Esophagus squamous epithelium (tissue), 5 donors: ENCODE results near the gene TMEM132D. TPM values are rescaled to one million over a fixed set of nuclear protein-coding genes. Genes with fewer than 3 reads are reported as not detected.

Experiments
- DNase-seq: peaks from one replicate; lab custom pipeline; 2025; lab: John Stamatoyannopoulos, UW
- H3K27ac ChIP-seq, 4 donors: fragments of 200-600 bp; sonication (generic); one replicate each; pipeline ENCODE4 v1.5.1; 2016 to 2019; ENCODE audit warnings: mild to moderate bottlenecking in 1 of 4
- H3K27me3 ChIP-seq, 4 donors: fragments of 200-600 bp; sonication (generic); 1 replicate in 3 of 4; 2 replicates in 1 of 4; pipeline versions ENCODE4 v1.5.1 to v1.6.0; 2017 to 2021; ENCODE audit warnings: antibody characterized with exemption in 1 of 4
- H3K36me3 ChIP-seq, 3 donors: fragments of 200-600 bp; sonication (generic); one replicate each; pipeline ENCODE4 v1.5.1; 2016 to 2019
- H3K4me1 ChIP-seq, 3 donors: fragments of 200-600 bp; sonication (generic); one replicate each; pipeline ENCODE4 v1.5.1; 2017 to 2019
- H3K4me3 ChIP-seq, 4 donors: fragments of 200-600 bp; sonication (generic); 1 replicate in 3 of 4; 2 replicates in 1 of 4; pipeline ENCODE4 v1.5.1; 2016 to 2019; ENCODE audit warnings: mild to moderate bottlenecking in 2 of 4, moderate library complexity in 1 of 4
- H3K9me3 ChIP-seq, 3 donors: fragments of 200-600 bp; sonication (generic); one replicate each; pipeline ENCODE4 v1.5.1; 2016 to 2019
- POLR2A ChIP-seq, 4 donors: fragments of 450-650 bp; IDR thresholded peaks; one replicate each; pipeline ENCODE4 v1.6.1; 2017; ENCODE audit warnings: antibody characterized with exemption in 4 of 4, mild to moderate bottlenecking in 4 of 4, moderate library complexity in 3 of 4
- WGBS, 2 donors: methylation state at CpG; one replicate each; pipeline ENCODE4 v1.1.5; 2018; 5-methylcytosine and 5-hydroxymethylcytosine counted together
- intact Hi-C: fragments of 100-400 bp; cut with DNase I; formaldehyde crosslinking; loops from one replicate; pipeline ENCODE4 v1.15.0; 2022
- total RNA-seq, 4 donors: library from RNA; depleted of rRNA; stranded (reverse); fragments of >200 nt; gene quantifications; one replicate each; pipeline ENCODE4 v1.1.0, GENCODE V29; 2016
- TF ChIP-seq, protein P1 (sequence below), 6 experiments: fragments of 450-650 bp in 4 of 6; fragments of 200-600 bp in 2 of 6; sonication (generic) in 2 of 6; IDR thresholded peaks; one replicate each; pipeline ENCODE4 v1.5.1; 2016 to 2019; ENCODE audit warnings: antibody characterized with exemption in 6 of 6, mild to moderate bottlenecking in 4 of 6, moderate library complexity in 4 of 6
- donor health status: DM: yes; HTN: yes; CAD: no.

TMEM132D gene
- total RNA-seq, 4 donors from 2014 or later: not detected

DNA sequence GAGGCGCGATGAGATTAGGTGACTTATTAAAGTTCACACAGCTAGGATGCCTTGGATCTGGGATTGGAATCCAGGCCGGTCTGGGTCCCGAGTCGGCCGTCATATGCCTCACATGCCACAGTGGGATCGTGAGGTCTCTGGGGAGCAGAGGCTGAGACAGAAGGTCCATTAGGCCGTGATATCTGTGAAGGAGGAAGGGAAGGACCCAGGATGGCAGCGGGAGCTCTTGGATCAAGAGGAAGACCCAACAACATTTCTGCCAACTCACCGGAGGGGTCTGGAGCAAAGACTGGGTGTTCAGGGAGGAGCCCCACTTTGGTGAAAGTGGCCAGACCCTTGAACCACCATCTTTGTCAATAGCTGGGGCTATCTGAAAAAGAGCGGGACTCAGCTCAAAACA, 807.6 kb downstream of the TMEM132D start:
- Histone ChIP-seq H3K27me3 (no peaks in the 10 kb centered on the region), H3K4me1 (no peaks in the 10 kb centered on the region), H3K9me3 (peaks cover 0 to 13% (median 0%) of the 10 kb centered on the region in 3 donors), H3K4me3 (no peak overlapping the region), H3K27ac (no peak overlapping the region), H3K36me3 (no peaks in the 10 kb centered on the region)
- WGBS, 2 donors: 86 to 91% methylated on average over 11 of the region's 11 CpGs
- no peak for DNase-seq
- intact Hi-C loops: no loop called here
- TF ChIP-seq, protein P1, sequence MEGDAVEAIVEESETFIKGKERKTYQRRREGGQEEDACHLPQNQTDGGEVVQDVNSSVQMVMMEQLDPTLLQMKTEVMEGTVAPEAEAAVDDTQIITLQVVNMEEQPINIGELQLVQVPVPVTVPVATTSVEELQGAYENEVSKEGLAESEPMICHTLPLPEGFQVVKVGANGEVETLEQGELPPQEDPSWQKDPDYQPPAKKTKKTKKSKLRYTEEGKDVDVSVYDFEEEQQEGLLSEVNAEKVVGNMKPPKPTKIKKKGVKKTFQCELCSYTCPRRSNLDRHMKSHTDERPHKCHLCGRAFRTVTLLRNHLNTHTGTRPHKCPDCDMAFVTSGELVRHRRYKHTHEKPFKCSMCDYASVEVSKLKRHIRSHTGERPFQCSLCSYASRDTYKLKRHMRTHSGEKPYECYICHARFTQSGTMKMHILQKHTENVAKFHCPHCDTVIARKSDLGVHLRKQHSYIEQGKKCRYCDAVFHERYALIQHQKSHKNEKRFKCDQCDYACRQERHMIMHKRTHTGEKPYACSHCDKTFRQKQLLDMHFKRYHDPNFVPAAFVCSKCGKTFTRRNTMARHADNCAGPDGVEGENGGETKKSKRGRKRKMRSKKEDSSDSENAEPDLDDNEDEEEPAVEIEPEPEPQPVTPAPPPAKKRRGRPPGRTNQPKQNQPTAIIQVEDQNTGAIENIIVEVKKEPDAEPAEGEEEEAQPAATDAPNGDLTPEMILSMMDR (IDR thresholded peaks at IDR 0.05): no peak
- no peak for TF ChIP-seq POLR2A (IDR thresholded peaks at IDR 0.05)

DNA sequence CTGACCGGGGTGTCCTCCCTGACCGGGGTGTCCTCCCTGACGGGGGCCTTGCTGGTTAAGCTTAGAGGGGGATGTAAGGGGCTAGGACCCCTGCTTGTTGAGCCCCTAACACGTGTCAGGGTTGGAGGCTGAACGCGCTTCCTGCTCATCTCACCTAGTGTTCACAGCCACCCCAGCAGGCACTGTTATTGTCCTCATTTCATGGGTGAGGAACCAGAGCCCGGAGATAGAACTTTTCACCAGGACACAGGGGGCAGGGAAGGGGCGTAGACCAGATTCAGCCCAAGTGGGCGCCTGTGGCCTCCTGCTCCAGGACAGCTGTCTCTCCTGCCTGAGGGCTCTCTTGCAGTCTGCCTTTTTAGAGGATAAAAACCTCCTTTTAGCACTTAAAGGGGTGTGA, 814.2 kb downstream of the TMEM132D start:
- Histone ChIP-seq H3K4me1 (no peaks in the 10 kb centered on the region), H3K27me3 (no peaks in the 10 kb centered on the region), H3K4me3 (no peak overlapping the region), H3K9me3 (no peaks in the 10 kb centered on the region), H3K27ac (no peak overlapping the region), H3K36me3 (no peaks in the 10 kb centered on the region)
- no peak for DNase-seq
- WGBS, 2 donors: 60% methylated on average over 1 of the region's 9 CpGs; no CpG with 5 or more reads in 1 of the 2 donors
- intact Hi-C loops: no loop called here
- TF ChIP-seq POLR2A (IDR thresholded peaks at IDR 0.05): no peak
- TF ChIP-seq, protein P1 (IDR thresholded peaks at IDR 0.05): no peak

DNA sequence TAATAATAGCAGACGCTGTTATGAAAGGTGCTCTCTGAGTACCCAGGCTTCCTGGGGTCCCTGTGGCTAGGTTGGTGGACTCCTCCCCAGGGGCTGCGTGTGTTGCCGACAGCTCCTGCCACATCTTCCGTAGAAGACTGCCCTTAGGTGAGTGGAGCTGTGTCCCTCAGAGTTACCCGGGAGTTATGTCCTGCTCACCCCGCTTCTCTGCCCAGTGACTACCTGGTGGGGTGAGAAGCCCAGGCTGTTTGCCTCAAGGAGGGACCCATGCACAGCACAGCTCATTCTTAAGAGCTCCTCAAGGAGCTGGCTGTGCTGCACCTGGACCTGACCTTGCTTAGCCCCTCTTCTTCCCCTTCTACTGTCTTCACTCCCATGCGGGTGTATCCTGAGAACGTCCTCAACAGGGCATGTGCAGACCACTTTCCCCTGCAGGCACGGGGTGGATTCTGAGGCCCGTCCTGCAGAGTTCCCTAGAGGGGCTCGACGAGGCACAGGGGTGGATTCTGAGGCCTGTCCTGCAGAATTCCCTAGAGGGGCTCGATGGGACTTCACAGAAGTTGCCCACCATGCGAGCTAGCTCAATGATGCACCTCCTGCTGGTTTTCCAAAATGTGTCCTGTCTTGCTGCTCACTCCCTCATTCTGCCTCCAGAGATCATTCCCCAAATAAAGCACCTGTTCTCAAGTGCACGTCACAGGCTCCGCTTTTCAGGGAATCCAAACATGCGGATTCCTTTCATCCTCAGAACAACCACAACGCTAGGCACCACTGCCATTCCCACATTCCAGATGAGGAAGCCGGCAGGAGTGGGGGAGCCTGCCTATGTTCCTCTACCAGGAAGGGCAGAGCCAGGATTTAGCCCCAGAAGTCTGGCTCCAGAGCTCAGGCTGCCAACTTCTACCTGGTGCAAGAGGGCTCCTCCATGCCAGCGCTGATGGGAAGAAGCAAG, 818.7 kb downstream of the TMEM132D start:
- Histone ChIP-seq H3K27me3 (no peaks in the 10 kb centered on the region), H3K27ac (no peak overlapping the region), H3K4me1 (no peaks in the 10 kb centered on the region), H3K9me3 (no peaks in the 10 kb centered on the region), H3K36me3 (no peaks in the 10 kb centered on the region), H3K4me3 (no peak overlapping the region)
- 83 to 85% methylated on average over 9 to 11 of the region's 20 CpGs for WGBS, 2 donors
- no peak for TF ChIP-seq POLR2A (IDR thresholded peaks at IDR 0.05)
- TF ChIP-seq, protein P1 (IDR thresholded peaks at IDR 0.05): no peak
- intact Hi-C loops: no loop called here
- DNase-seq: no peak

DNA sequence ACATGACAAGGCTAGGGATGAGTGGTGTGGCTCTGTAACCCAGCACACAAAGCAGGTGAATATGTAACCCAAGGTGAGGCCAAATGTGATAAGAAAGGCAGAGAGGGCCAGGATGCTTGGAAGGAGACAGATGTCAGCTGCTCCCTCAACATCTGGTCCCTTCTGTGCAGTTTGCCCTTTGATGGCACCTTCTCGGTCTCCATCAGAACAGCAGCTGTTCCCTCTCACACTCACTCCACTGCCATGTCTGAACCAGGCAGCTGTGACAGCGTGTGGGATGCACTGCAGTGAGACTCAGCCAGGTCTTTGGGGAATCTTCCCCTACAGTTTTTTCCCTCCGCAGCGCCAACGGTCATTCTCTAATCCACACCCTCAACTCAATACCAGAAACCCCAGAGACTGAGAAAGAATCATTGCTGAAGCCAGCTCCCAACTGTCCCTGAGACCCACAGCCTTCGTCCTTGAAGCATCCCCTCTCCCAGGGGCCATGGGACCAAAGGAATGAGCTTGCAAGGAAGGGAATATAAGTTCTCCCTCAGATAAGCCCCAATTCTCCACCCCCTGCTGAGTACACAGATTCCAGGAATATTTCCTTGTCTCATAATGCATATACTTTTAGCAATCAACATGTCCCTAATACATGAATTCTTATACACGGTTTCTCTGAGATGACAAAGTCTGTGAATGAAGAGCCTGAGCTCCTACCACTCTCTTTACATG, 820.5 kb downstream of the TMEM132D start:
- Histone ChIP-seq H3K4me1 (no peaks in the 10 kb centered on the region), H3K4me3 (no peak overlapping the region), H3K27ac (no peak overlapping the region), H3K9me3 (no peaks in the 10 kb centered on the region), H3K27me3 (no peaks in the 10 kb centered on the region), H3K36me3 (no peaks in the 10 kb centered on the region)
- WGBS, 2 donors: 37 to 40% methylated on average over 6 to 7 of the region's 7 CpGs
- DNase-seq: no peak
- intact Hi-C loops: no loop called here
- TF ChIP-seq, protein P1 (IDR thresholded peaks at IDR 0.05): no peak
- no peak for TF ChIP-seq POLR2A (IDR thresholded peaks at IDR 0.05)

DNA sequence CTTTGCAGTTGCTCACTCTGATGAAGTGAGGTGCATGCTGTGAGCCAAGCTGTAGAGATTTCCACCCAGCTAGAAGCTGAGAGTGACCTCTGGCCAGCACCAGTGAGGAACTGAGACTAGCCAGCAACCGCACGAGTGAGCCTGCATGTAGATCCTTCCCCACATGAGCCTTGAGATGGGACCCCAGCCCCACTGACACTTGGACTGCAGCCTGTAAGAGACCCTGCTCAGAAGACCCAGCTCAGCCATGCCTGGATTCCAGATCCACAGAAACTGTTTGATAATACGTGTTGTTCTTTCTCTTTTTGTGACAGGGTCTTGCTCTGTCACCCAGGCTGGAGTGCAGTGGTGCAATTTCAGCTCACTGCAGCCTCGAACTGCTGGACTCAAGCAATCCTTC, 821.4 kb downstream of the TMEM132D start:
- DNase-seq: no peak
- WGBS, 2 donors: 50 to 64% methylated on average over 2 to 4 of the region's 4 CpGs
- intact Hi-C loops: no loop called here

More for the DNA sequence above, 821.4 kb downstream of the TMEM132D start:
- H3K27me3 ChIP-seq: no peaks in the 10 kb centered on the region
- no peak overlapping the region for H3K4me3 ChIP-seq
- no peak overlapping the region for H3K27ac ChIP-seq
- H3K4me1 ChIP-seq: no peaks in the 10 kb centered on the region
- no peaks in the 10 kb centered on the region for H3K9me3 ChIP-seq
- TF ChIP-seq, protein P1 (IDR thresholded peaks at IDR 0.05): no peak
- H3K36me3 ChIP-seq: no peaks in the 10 kb centered on the region
